ACC112 (cell line): Measurements from ENCODE around the gene SGPP2.

Experiments used
- H2AFZ ChIP-seq: fragments of 200-600 bp; sonication (generic); one replicate; pipeline ENCODE4 v1.6.0; 2017; ENCODE audit warnings: antibody characterized with exemption, low read length; ENCODE audit not compliant: unreplicated experiment
- H3K27ac ChIP-seq: fragments of 200-600 bp; sonication (generic); 2 replicates; pipeline ENCODE4 v1.5.1; 2014; ENCODE audit warnings: low read depth, mild to moderate bottlenecking, antibody characterized with exemption, low read length, moderate library complexity
- H3K27me3 ChIP-seq: fragments of 200-600 bp; sonication (generic); 2 replicates; pipeline ENCODE4 v1.6.1; 2014; ENCODE audit warnings: mild to moderate bottlenecking, antibody characterized with exemption, low read length, moderate library complexity, mixed read lengths; ENCODE audit not compliant: insufficient read depth
- H3K36me3 ChIP-seq: fragments of 200-600 bp; sonication (generic); 2 replicates; pipeline ENCODE4 v1.6.1; 2016; ENCODE audit warnings: mild to moderate bottlenecking, antibody characterized with exemption, low read length, moderate library complexity, mixed read lengths; ENCODE audit not compliant: insufficient read depth
- H3K4me1 ChIP-seq: fragments of 200-600 bp; sonication (generic); one replicate; pipeline ENCODE4 v1.6.1; 2016; ENCODE audit warnings: low read length, mixed read lengths; ENCODE audit not compliant: insufficient read depth, unreplicated experiment, control insufficient read depth
- H3K4me3 ChIP-seq: fragments of 200-600 bp; sonication (generic); 2 replicates; pipeline ENCODE4 v1.5.1; 2014; ENCODE audit warnings: mild to moderate bottlenecking, low read depth, low read length
- H3K79me2 ChIP-seq: fragments of 200-600 bp; sonication (generic); one replicate; pipeline ENCODE4 v1.6.0; 2016; ENCODE audit warnings: low read length; ENCODE audit not compliant: control insufficient read depth, unreplicated experiment, insufficient read depth

SGPP2 gene

GRCh38 chr2:222525811-222526210 lies 101.5 kb downstream of the SGPP2 start:
- Histone ChIP-seq H2AFZ (no peak overlapping the region), H3K27ac (no peak overlapping the region), H3K4me1 (no peaks in the 10 kb centered on the region), H3K27me3 (no peaks in the 10 kb centered on the region; the same call in 1 of the 2 replicates), H3K4me3 (no peak overlapping the region), H3K36me3 (no peaks in the 10 kb centered on the region), H3K79me2 (no peaks in the 10 kb centered on the region)

- no peaks in the 10 kb centered on the region for H3K79me2 ChIP-seq
These were observed 102.3 kb downstream of the SGPP2 start for GRCh38 chr2:222526480-222527277.

GRCh38 chr2:222532315-222532714 lies 108.0 kb downstream of the SGPP2 start:
- Histone ChIP-seq H3K27ac (no peak overlapping the region), H3K4me1 (no peaks in the 10 kb centered on the region), H3K27me3 (peaks cover 31% of the 10 kb centered on the region), H2AFZ (no peak overlapping the region), H3K79me2 (no peaks in the 10 kb centered on the region), H3K36me3 (no peaks in the 10 kb centered on the region), H3K4me3 (no peak overlapping the region)

More at GRCh38 chr2:222526480-222527277, 102.3 kb downstream of the SGPP2 start:
- H3K27ac ChIP-seq: no peak overlapping the region
- H3K4me3 ChIP-seq: no peak overlapping the region
- H3K4me1 ChIP-seq: no peaks in the 10 kb centered on the region
- no peaks in the 10 kb centered on the region for H3K36me3 ChIP-seq
- no peaks in the 10 kb centered on the region; the same call in 1 of the 2 replicates for H3K27me3 ChIP-seq
- no peak overlapping the region for H2AFZ ChIP-seq

- H3K36me3 ChIP-seq: no peaks in the 10 kb centered on the region
- peaks cover 44% of the 10 kb centered on the region for H3K27me3 ChIP-seq
- H3K27ac ChIP-seq: no peak overlapping the region
- H3K79me2 ChIP-seq: no peaks in the 10 kb centered on the region
- no peaks in the 10 kb centered on the region for H3K4me1 ChIP-seq
- no peak overlapping the region for H2AFZ ChIP-seq
- no peak overlapping the region for H3K4me3 ChIP-seq
These were observed 111.1 kb downstream of the SGPP2 start for GRCh38 chr2:222535477-222535876.

- Histone ChIP-seq H3K36me3 (no peaks in the 10 kb centered on the region), H3K4me3 (no peak overlapping the region), H3K27me3 (peaks cover 43% of the 10 kb centered on the region), H3K79me2 (no peaks in the 10 kb centered on the region), H2AFZ (no peak overlapping the region), H3K27ac (no peak overlapping the region), H3K4me1 (no peaks in the 10 kb centered on the region)
These were observed 114.2 kb downstream of the SGPP2 start for GRCh38 chr2:222538535-222538934.

- H3K27ac ChIP-seq: no peak overlapping the region
- H3K4me3 ChIP-seq: no peak overlapping the region
- no peaks in the 10 kb centered on the region for H3K4me1 ChIP-seq
- no peaks in the 10 kb centered on the region for H3K36me3 ChIP-seq
- no peak overlapping the region for H2AFZ ChIP-seq
- H3K27me3 ChIP-seq: peaks cover 46% of the 10 kb centered on the region
- H3K79me2 ChIP-seq: no peaks in the 10 kb centered on the region
These were observed 120.3 kb downstream of the SGPP2 start for GRCh38 chr2:222544661-222545060.

GRCh38 chr2:222545823-222546795 lies 121.8 kb downstream of the SGPP2 start:
- H3K36me3 ChIP-seq: no peaks in the 10 kb centered on the region
- no peak overlapping the region for H2AFZ ChIP-seq
- H3K27ac ChIP-seq: no peak overlapping the region
- H3K27me3 ChIP-seq: peaks cover 53% of the 10 kb centered on the region
- no peaks in the 10 kb centered on the region for H3K79me2 ChIP-seq
- H3K4me3 ChIP-seq: no peak overlapping the region
- no peaks in the 10 kb centered on the region for H3K4me1 ChIP-seq

GRCh38 chr2:222547083-222547482 lies 122.7 kb downstream of the SGPP2 start:
- Histone ChIP-seq H2AFZ (no peak overlapping the region), H3K36me3 (no peaks in the 10 kb centered on the region), H3K79me2 (no peaks in the 10 kb centered on the region), H3K27ac (no peak overlapping the region), H3K4me1 (no peaks in the 10 kb centered on the region), H3K27me3 (peaks cover 56% of the 10 kb centered on the region), H3K4me3 (no peak overlapping the region)

GRCh38 chr2:222548992-222549391 lies 124.6 kb downstream of the SGPP2 start:
- Histone ChIP-seq H3K27ac (no peak overlapping the region), H2AFZ (no peak overlapping the region), H3K4me3 (no peak overlapping the region), H3K36me3 (no peaks in the 10 kb centered on the region), H3K4me1 (no peaks in the 10 kb centered on the region), H3K27me3 (peaks cover 60% of the 10 kb centered on the region), H3K79me2 (no peaks in the 10 kb centered on the region)

GRCh38 chr2:222554517-222554916 lies 130.2 kb downstream of the SGPP2 start:
- no peaks in the 10 kb centered on the region for H3K79me2 ChIP-seq
- H3K36me3 ChIP-seq: no peaks in the 10 kb centered on the region
- no peak overlapping the region for H3K4me3 ChIP-seq
- peaks cover 39% of the 10 kb centered on the region for H3K27me3 ChIP-seq
- H3K4me1 ChIP-seq: no peaks in the 10 kb centered on the region
- no peak overlapping the region for H3K27ac ChIP-seq
- H2AFZ ChIP-seq: no peak overlapping the region
